ENCODE measurements around the gene SCYGR8.
"Not testable (repeated sequence)": the region's sequence is repeated elsewhere in the genome, so short reads cannot be mapped to it uniquely, and the experiment has no call there.

SCYGR8 gene

GRCh38 chr2:227745594-227745993, at the start of gene SCYGR8:
Gene SCYGR8 (plus strand): TSS chr2:227745894. CDS start chr2:227745894, 0 bp downstream.
- no peak for DNase-seq

GRCh38 chr2:227696990-227697679, 48.6 kb upstream of the SCYGR8 start:
- DNase-seq, result no peak

- DNase-seq, result no peak
Observed at GRCh38 chr2:227701556-227701955, 44.1 kb upstream of the SCYGR8 start.

GRCh38 chr2:227703280-227703732, 42.4 kb upstream of the SCYGR8 start:
- no peak for DNase-seq

GRCh38 chr2:227703961-227704360, 41.7 kb upstream of the SCYGR8 start:
- DNase-seq, result no peak

GRCh38 chr2:227706859-227707258, 38.8 kb upstream of the SCYGR8 start:
- DNase-seq, result no peak

GRCh38 chr2:227707390-227707789, 38.3 kb upstream of the SCYGR8 start:
- no peak for DNase-seq

- DNase-seq, result no peak
Observed at GRCh38 chr2:227710986-227711385, 34.7 kb upstream of the SCYGR8 start.

GRCh38 chr2:227713291-227713690, 32.4 kb upstream of the SCYGR8 start:
- no peak for DNase-seq

- no peak for DNase-seq
Observed at GRCh38 chr2:227716501-227716900, 29.2 kb upstream of the SCYGR8 start.

- DNase-seq, result no peak
Observed at GRCh38 chr2:227717687-227718567, 27.8 kb upstream of the SCYGR8 start, which contains the start of gene SLC19A3. Gene SLC19A3 (minus strand): TSS chr2:227718028. CDS start chr2:227702318, 15,710 bp downstream.

- DNase-seq, result no peak
Observed at GRCh38 chr2:227719641-227720040, 26.1 kb upstream of the SCYGR8 start.

GRCh38 chr2:227720680-227721079, 25.0 kb upstream of the SCYGR8 start:
- DNase-seq, result no peak

- DNase-seq, result not testable (repeated sequence)
Observed at GRCh38 chr2:227722821-227723220, 22.9 kb upstream of the SCYGR8 start.

- DNase-seq, result no peak
Observed at GRCh38 chr2:227724394-227725039, 21.2 kb upstream of the SCYGR8 start, which contains the start of gene SCYGR6. Gene SCYGR6 (minus strand): TSS chr2:227724757. CDS start chr2:227724757, 0 bp downstream.

- DNase-seq, result no peak
Observed at GRCh38 chr2:227728035-227728434, 17.7 kb upstream of the SCYGR8 start, which contains the start of gene SCYGR7. Gene SCYGR7 (plus strand): TSS chr2:227728335. CDS start chr2:227728335, 0 bp downstream.

- no peak for DNase-seq
Observed at GRCh38 chr2:227739351-227739750, 6.3 kb upstream of the SCYGR8 start.

GRCh38 chr2:227740705-227741104, 5.0 kb upstream of the SCYGR8 start:
- not testable (repeated sequence) for DNase-seq

GRCh38 chr2:227748079-227748478, 2.4 kb downstream of the SCYGR8 start:
- DNase-seq, result no peak

GRCh38 chr2:227756261-227756660, 10.6 kb downstream of the SCYGR8 start:
- DNase-seq, result not testable (repeated sequence)

- DNase-seq, result no peak
Observed at GRCh38 chr2:227759411-227760118, 13.9 kb downstream of the SCYGR8 start.

- DNase-seq, result no peak
Observed at GRCh38 chr2:227761740-227762476, 16.2 kb downstream of the SCYGR8 start.

All from NCI-H146 (cell line).